Heart left ventricle (tissue), 16 donors: ENCODE measurements around the gene GDF10. TPM values are rescaled to one million over a fixed set of nuclear protein-coding genes. Genes with fewer than 3 reads are reported as not detected.

Source experiments
- ATAC-seq, 4 donors: fragments of 200-7000 bp; cut with Tn5 transposase; one replicate each; pipeline ENCODE4 v1.9.1; 2020 to 2022; ENCODE audit warnings: moderate library complexity in 4 of 4, mild to moderate bottlenecking in 3 of 4, moderate number of reproducible peaks in 1 of 4
- DNase-seq, 5 donors: peaks; one replicate each; pipeline ENCODE4 v3.0.0-alpha.2; 2020
- H3K27ac ChIP-seq, 12 donors: fragments of 200-600 bp; sonication (generic) in 4 of 12; one replicate each; pipeline versions ENCODE4 v1.5.0 to v1.8.0; 2016 to 2022; ENCODE audit warnings: mild to moderate bottlenecking in 2 of 12
- H3K27me3 ChIP-seq, 9 donors: fragments of 200-600 bp; sonication (generic) in 2 of 9; one replicate each; pipeline versions ENCODE4 v1.5.1 to v1.8.0; 2016 to 2022; ENCODE audit warnings: mild to moderate bottlenecking in 3 of 9
- H3K36me3 ChIP-seq, 9 donors: fragments of 200-600 bp; sonication (generic) in 2 of 9; one replicate each; pipeline versions ENCODE4 v1.5.0 to v1.8.0; 2018 to 2022; ENCODE audit warnings: mild to moderate bottlenecking in 2 of 9
- H3K4me1 ChIP-seq, 12 donors: fragments of 200-600 bp; sonication (generic) in 4 of 12; one replicate each; pipeline versions ENCODE4 v1.5.0 to v1.8.0; 2016 to 2022; ENCODE audit warnings: mild to moderate bottlenecking in 3 of 12
- H3K4me3 ChIP-seq, 12 donors: fragments of 200-600 bp; sonication (generic) in 4 of 12; one replicate each; pipeline versions ENCODE4 v1.5.0 to v1.8.0; 2017 to 2022; ENCODE audit warnings: mild to moderate bottlenecking in 9 of 12, moderate library complexity in 4 of 12
- H3K9me3 ChIP-seq, 12 donors: fragments of 200-600 bp; sonication (generic) in 4 of 12; one replicate each; pipeline versions ENCODE4 v1.5.0 to v1.8.0; 2016 to 2022; ENCODE audit warnings: mild to moderate bottlenecking in 1 of 12
- CTCF ChIP-seq, 12 donors: fragments of 200-600 bp; sonication (generic) in 4 of 12; IDR thresholded peaks; one replicate each; pipeline versions ENCODE4 v1.5.0 to v1.8.0; 2018 to 2022; ENCODE audit warnings: antibody characterized with exemption in 12 of 12, mild to moderate bottlenecking in 5 of 12
- POLR2A ChIP-seq, 2 donors: fragments of 450-650 bp; IDR thresholded peaks; one replicate each; pipeline ENCODE4 v1.6.1; 2017; ENCODE audit warnings: antibody characterized with exemption in 2 of 2, mild to moderate bottlenecking in 2 of 2, moderate library complexity in 2 of 2
- WGBS, 4 donors: extraction: QIAGEN DNeasy Blood & Tissue Kit in 2 of 4; methylation state at CpG; one replicate each; pipeline versions ENCODE4 v1.1.5 to v1.1.7; 2013 to 2018; 5-methylcytosine and 5-hydroxymethylcytosine counted together
- intact Hi-C, 10 donors: fragments of 100-400 bp; cut with DNase I; formaldehyde crosslinking; loops; one replicate each; pipeline versions ENCODE4 v1.11.1 to v1.14.2; 2022
- polyA plus RNA-seq, 2 donors: library from polyadenylated mRNA; stranded (reverse); fragments of 200-250 nt; gene quantifications; one replicate each; pipeline ENCODE4 v1.2.3, GENCODE V29; 2013
- total RNA-seq, 9 donors: library from RNA; depleted of rRNA in 2 of 9; stranded (reverse); fragments of >200 nt in 2 of 9; fragmentation: NEBNext Ultra II Directional in 3 of 9; extraction: Animal tissue kit (Norgen Biotek cat#: 25700) in 3 of 9; gene quantifications; one replicate each; pipeline versions ENCODE4 v1.1.0 to v1.2.4, GENCODE V29; 2016 to 2023
- donor health status: ischemic (EF 13 %, LVEDD 7.1; RV severe dilation, severe dysfunction).
- donor health status: healthy with polysubstance abuse.
- donor health status: DM: no; HTN: yes; CAD: no.
- donor health status: DM: no; HTN: no; CAD: no.
- donor health status: ischemic (EF 25% LVEDD 6.9; RV normal size, moderate dysfunction).
- donor health status: ischemic (EF 25% LVEDD 5.7; RV mildly dilated, moderate dysfunction).
- donor health status: healthy.
- donor health status: DM: yes; HTN: yes; CAD: no.
- donor health status: ischemic (EF 35%, LVEDD 5.7; RV mildly dilated, moderate dysfunction).
- donor health status: nonischemic (EF 11% LVEDD 7.7; RV severe dilation, severe dysfunction).
- donor health status: DM: yes; HTN: yes; CAD: no.
- donor health status: PGD.
- donor health status: ischemic (EF 29% LVEDD 5.4; RV normal size, mild dysfunction).
- donor health status: nonischemic (EF 23%, LVEDD 6.1; RV moderate dilation, normal function).

The GDF10 gene
- total and polyA plus RNA-seq, 11 donors: 0.19 to 1.6 (median 0.30) TPM; not detected in 3

GRCh38 chr10:47294057-47294456 is 5.9 kb upstream of the GDF10 start:
- Histone ChIP-seq H3K27me3 (peaks cover 0 to 8% (median 0%) of the 10 kb centered on the region in 9 donors), H3K4me1 (peaks cover 0 to 2% (median 0%) of the 10 kb centered on the region in 12 donors), H3K4me3 (no peak overlapping the region), H3K27ac (no peak overlapping the region), H3K9me3 (no peaks in the 10 kb centered on the region), H3K36me3 (no peaks in the 10 kb centered on the region)
- ATAC-seq: no peak
- DNase-seq: no peak
- no peak for TF ChIP-seq POLR2A (IDR thresholded peaks at IDR 0.05)
- no peak for TF ChIP-seq CTCF (IDR thresholded peaks at IDR 0.05)
- 90 to 96% (median 92%) methylated on average over 9 of the region's 9 CpGs for WGBS, 4 donors
- intact Hi-C loops: no loop called here

- Histone ChIP-seq H3K27ac (no peak overlapping the region), H3K4me3 (no peak overlapping the region), H3K27me3 (peaks cover 0 to 11% (median 0%) of the 10 kb centered on the region in 9 donors), H3K4me1 (peaks cover 0 to 5% (median 0%) of the 10 kb centered on the region in 12 donors), H3K9me3 (no peaks in the 10 kb centered on the region), H3K36me3 (no peaks in the 10 kb centered on the region)
- TF ChIP-seq POLR2A (IDR thresholded peaks at IDR 0.05): no peak
- TF ChIP-seq CTCF (IDR thresholded peaks at IDR 0.05): no peak
- intact Hi-C loops: no loop called here
- DNase-seq: no peak
- ATAC-seq: no peak
- 83 to 88% (median 86%) methylated on average over 5 of the region's 5 CpGs for WGBS, 4 donors
These were observed 5.5 kb upstream of the GDF10 start for GRCh38 chr10:47294501-47294900.

GRCh38 chr10:47295411-47295810 is 4.6 kb upstream of the GDF10 start:
- intact Hi-C loops: no loop called here
- ATAC-seq: no peak
- Histone ChIP-seq H3K27ac (no peak overlapping the region), H3K4me3 (no peak overlapping the region), H3K36me3 (no peaks in the 10 kb centered on the region), H3K27me3 (peaks cover 0 to 20% (median 7%) of the 10 kb centered on the region in 9 donors), H3K4me1 (peaks cover 0 to 7% (median 2%) of the 10 kb centered on the region in 12 donors), H3K9me3 (no peaks in the 10 kb centered on the region)
- WGBS, 4 donors: 78 to 93% (median 85%) methylated on average over 5 of the region's 5 CpGs
- DNase-seq: no peak
- TF ChIP-seq CTCF (IDR thresholded peaks at IDR 0.05) (no peak), POLR2A (IDR thresholded peaks at IDR 0.05) (no peak)

GRCh38 chr10:47296156-47296894 is 3.7 kb upstream of the GDF10 start:
- TF ChIP-seq CTCF (IDR thresholded peaks at IDR 0.05): no peak
- no peak overlapping the region for H3K4me3 ChIP-seq
- no peaks in the 10 kb centered on the region for H3K9me3 ChIP-seq
- intact Hi-C loops: no loop called here
- no peak overlapping the region for H3K27ac ChIP-seq
- WGBS, 4 donors: 60 to 65% (median 64%) methylated on average over 12 of the region's 12 CpGs
- no peak for ATAC-seq
- peaks cover 0 to 13% (median 5%) of the 10 kb centered on the region in 12 donors for H3K4me1 ChIP-seq
- DNase-seq: no peak
- H3K36me3 ChIP-seq: no peaks in the 10 kb centered on the region
- H3K27me3 ChIP-seq: peaks cover 0 to 29% (median 14%) of the 10 kb centered on the region in 9 donors
